NT2/D1 (cell line): ENCODE data around the gene CYP26B1.
A peak's percentile ranks its signal among the peaks of the same experiment; 100 is the strongest.

Experiments
- DNase-seq: peaks from one replicate; pipeline ENCODE4 v3.0.0-alpha.2; 2011; ENCODE audit warnings: low read depth, low spot score
- H3K27me3 ChIP-seq: 2 replicates; pipeline ENCODE4 v1.6.0; 2011; ENCODE audit warnings: mild to moderate bottlenecking; ENCODE audit not compliant: insufficient read length, insufficient read depth
- H3K36me3 ChIP-seq: 2 replicates; pipeline ENCODE4 v1.6.1; 2011; ENCODE audit warnings: mild to moderate bottlenecking, low read length, mixed read lengths; ENCODE audit not compliant: insufficient read depth, insufficient read length
- H3K4me1 ChIP-seq: 2 replicates; pipeline ENCODE4 v1.5.1; 2011; ENCODE audit not compliant: insufficient read depth, insufficient read length
- H3K4me3 ChIP-seq: 2 replicates; pipeline ENCODE4 v1.5.1; 2011; ENCODE audit warnings: low read depth; ENCODE audit not compliant: insufficient read length
- H3K9ac ChIP-seq: 2 replicates; pipeline ENCODE4 v1.6.0; 2011; ENCODE audit warnings: low read depth; ENCODE audit not compliant: insufficient read length
- H3K9me3 ChIP-seq: 2 replicates; pipeline ENCODE4 v1.5.1; 2011; ENCODE audit warnings: mild to moderate bottlenecking, low read length; ENCODE audit not compliant: insufficient read depth
- SUZ12 ChIP-seq: IDR thresholded peaks from 2 replicates; pipeline ENCODE4 v1.6.1; 2011; ENCODE audit not compliant: insufficient read length, insufficient read depth; ENCODE audit errors: extremely low read depth
- YY1 ChIP-seq: IDR thresholded peaks from 2 replicates; pipeline ENCODE4 v1.6.1; 2011; ENCODE audit not compliant: insufficient read length, insufficient read depth
- ZNF274 ChIP-seq: IDR thresholded peaks from 2 replicates; pipeline ENCODE4 v1.6.1; 2011; ENCODE audit warnings: mild to moderate bottlenecking, low read depth, low read length

Gene CYP26B1

GRCh38 chr2:72131371-72131891, 16.2 kb downstream of the CYP26B1 start:
- Histone ChIP-seq H3K27me3 (peaks cover 5% of the 10 kb centered on the region), H3K9ac (no peak overlapping the region), H3K36me3 (no peaks in the 10 kb centered on the region), H3K4me1 (peaks cover 13% of the 10 kb centered on the region), H3K4me3 (no peak overlapping the region), H3K9me3 (no peaks in the 10 kb centered on the region)
- no peak for DNase-seq
- TF ChIP-seq ZNF274: no peak
- TF ChIP-seq YY1: no peak
- no peak for TF ChIP-seq SUZ12

DNA sequence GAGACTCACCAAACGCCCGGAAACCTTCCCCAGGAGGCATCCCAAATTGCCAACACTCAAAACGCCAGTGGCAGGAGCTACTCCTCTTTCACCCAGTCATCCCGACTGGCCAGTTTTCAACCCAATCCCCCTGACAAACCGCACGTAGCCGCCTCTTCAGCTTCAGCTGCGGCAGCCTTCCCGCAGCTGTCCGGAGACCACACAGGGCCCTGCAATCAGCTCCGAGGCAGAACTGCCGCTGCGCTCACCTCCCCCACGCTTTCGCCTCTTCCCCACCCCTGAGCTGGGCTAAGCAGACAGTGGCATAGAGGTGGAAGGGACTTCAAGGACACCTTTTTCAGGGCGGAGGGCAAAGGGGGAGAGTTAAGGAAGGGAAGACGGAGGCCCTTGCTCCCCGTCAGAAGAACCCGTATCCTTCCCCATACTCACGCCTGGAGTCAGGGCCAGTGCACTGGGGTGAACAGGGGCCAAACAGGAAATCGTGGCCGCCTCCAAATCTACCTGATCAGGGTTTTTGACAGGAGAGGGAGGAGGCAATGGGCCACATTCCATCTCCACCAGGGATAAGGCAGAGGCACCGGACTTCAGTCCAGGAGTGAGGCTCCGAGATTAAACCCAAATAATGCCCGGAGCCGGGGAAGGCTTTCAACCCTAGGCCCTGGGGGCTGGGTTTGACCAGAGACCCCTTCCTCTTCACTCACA, 16.9 kb downstream of the CYP26B1 start:
- no peak for TF ChIP-seq ZNF274
- TF ChIP-seq SUZ12: no peak
- TF ChIP-seq YY1: no peak
- no peak for DNase-seq
- peaks cover 13% of the 10 kb centered on the region for H3K4me1 ChIP-seq
- H3K9me3 ChIP-seq: no peaks in the 10 kb centered on the region
- no peaks in the 10 kb centered on the region for H3K36me3 ChIP-seq
- peaks cover 5% of the 10 kb centered on the region for H3K27me3 ChIP-seq
- peak overlapping the region; percentile 10 for H3K9ac ChIP-seq
- H3K4me3 ChIP-seq: no peak overlapping the region

DNA sequence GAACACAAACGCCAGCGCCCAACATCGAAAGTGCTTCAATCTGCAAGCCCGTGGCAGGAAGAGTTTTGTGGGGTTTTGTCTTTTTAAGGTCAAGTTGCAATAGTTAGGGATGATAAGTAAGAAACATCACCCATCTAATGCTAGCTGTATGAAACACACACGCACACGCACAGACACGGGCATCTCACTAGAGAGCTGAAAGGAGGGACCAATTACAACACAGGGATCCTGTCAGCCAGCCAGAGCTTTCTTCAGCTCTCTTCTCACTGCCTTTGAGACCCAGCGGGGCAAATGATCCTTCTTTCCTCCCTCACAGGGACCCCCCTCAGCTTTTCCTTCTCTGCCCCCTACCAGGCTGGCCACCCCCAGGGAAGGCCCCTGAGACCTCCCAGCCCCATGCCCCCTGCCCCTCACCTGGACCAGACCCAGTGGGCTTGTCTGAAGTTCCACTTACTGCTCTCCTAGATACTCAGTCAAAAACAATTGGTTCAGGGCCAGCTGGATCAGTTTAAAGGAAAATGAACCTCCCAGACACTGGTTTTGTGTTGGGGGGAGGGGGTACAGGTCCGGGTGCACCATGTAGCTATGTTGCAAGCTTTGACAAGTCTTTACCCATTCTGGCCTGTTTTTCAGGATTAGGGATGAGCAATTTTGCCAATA, 17.9 kb downstream of the CYP26B1 start:
- Histone ChIP-seq H3K9me3 (no peaks in the 10 kb centered on the region), H3K9ac (no peak overlapping the region), H3K27me3 (peaks cover 5% of the 10 kb centered on the region), H3K4me1 (peaks cover 13% of the 10 kb centered on the region), H3K36me3 (no peaks in the 10 kb centered on the region), H3K4me3 (no peak overlapping the region)
- no peak for DNase-seq
- TF ChIP-seq ZNF274 (no peak), SUZ12 (no peak)

DNA sequence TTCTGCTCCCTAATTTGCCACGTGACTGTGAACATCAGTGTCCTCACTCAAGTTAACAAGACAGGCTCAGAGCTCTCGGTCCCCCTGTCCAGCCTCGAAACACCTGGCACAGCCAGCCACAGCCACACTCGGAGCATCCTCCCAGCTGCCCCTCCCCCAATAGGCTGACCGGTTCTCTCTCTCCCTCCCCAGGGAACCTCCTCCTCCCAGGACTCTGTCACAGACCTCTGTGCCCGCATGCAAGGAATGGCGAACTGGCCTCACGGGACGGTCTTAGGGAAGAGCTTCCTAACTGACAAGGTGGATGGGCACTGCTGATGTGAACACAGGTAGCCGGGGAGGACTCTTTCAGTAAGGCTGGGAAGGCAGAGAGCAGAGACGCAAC, 18.8 kb downstream of the CYP26B1 start:
- Histone ChIP-seq H3K36me3 (no peaks in the 10 kb centered on the region), H3K9ac (no peak overlapping the region), H3K27me3 (peaks cover 5% of the 10 kb centered on the region), H3K4me1 (peaks cover 11% of the 10 kb centered on the region), H3K9me3 (no peaks in the 10 kb centered on the region), H3K4me3 (no peak overlapping the region)
- TF ChIP-seq YY1 (no peak), ZNF274 (no peak), SUZ12 (no peak)
- no peak for DNase-seq

DNA sequence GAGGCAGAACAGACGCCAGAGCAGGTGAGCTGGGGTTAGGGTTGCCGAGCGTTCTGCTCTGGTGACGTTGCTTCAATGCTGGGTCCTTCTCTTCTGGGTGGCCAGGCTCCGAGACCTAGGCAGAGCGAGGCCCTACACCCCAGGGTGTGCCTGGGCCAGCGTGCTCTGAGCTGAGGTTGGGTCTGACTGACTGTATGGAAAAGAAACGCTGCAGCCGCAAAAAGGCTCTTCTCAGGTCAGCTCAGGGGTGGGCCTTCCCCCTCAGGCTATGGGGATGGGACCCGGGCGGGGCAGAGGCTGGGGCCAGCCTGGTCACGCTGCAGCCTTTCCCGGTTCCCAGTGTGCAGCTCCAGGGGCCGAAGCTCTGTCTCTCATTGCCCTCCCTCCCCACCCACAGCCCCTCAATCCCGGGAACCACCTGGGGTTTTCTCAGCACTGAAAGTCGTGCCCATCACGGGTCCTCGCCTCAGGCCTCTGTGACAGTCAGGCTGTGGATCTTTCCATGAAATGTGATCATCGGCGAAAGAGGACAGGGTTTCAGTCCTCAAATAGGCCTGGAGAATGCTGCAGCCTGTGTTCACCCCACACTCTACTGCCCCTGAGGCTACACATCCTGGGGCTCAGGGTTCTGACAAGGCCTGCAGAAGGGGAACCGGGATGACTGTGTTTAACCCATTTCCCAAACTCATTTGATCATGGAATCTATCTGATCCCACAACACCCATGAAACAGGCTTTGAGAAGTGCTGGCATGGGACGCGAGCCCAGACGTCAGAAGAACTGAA, 19.4 kb downstream of the CYP26B1 start:
- Histone ChIP-seq H3K9me3 (no peaks in the 10 kb centered on the region), H3K4me3 (no peak overlapping the region), H3K9ac (no peak overlapping the region), H3K36me3 (no peaks in the 10 kb centered on the region), H3K4me1 (peaks cover 11% of the 10 kb centered on the region), H3K27me3 (peaks cover 5% of the 10 kb centered on the region)
- TF ChIP-seq ZNF274 (no peak), YY1 (no peak), SUZ12 (no peak)
- no peak for DNase-seq

DNA sequence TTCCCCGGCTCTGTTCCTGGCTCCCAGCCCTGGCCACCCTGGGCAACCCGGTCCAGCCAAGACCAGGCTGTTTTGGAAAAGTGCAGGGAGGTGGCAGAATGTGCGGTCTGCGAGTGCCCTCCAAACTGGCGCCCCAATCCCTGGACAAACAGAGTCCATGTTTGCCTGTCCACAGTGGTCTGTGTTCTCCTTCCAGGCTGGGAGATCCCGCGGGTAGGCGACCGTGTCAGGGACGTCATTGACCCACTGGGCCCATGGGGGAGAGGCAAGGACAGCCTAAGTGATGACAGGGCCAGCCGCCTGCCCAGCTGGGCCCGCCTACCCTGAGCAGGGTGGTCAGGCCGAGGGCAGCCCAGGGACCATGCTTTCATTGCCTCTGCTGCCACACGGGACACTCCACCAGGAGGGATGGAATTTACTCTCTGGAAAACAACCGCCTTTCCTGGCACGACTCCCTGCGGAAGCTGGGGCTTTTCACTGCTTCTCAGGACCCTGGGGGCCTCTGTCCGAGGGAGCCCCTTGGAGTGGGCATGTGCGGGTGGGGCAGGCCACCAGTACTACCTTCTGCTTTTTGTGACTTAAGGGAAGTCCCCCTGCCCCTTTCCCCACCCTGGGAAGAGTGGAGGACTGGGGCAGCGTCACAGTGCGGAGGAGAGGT, 20.1 kb downstream of the CYP26B1 start:
- no peak overlapping the region for H3K9ac ChIP-seq
- no peak overlapping the region for H3K4me3 ChIP-seq
- peaks cover 5% of the 10 kb centered on the region for H3K27me3 ChIP-seq
- TF ChIP-seq SUZ12: no peak
- H3K36me3 ChIP-seq: no peaks in the 10 kb centered on the region
- DNase-seq: no peak
- H3K4me1 ChIP-seq: peaks cover 11% of the 10 kb centered on the region
- no peaks in the 10 kb centered on the region for H3K9me3 ChIP-seq
